Right atrium auricular region (tissue), 2 donors: Measurements from ENCODE around the gene CD300A. TPM values are rescaled to one million over a fixed set of nuclear protein-coding genes. Genes with fewer than 3 reads are reported as not detected.

Source experiments
- DNase-seq: peaks from one replicate; pipeline ENCODE4 v3.0.0-alpha.2; 2019; ENCODE audit warnings: low spot score
- H3K27ac ChIP-seq, 2 donors: fragments of 200-600 bp; sonication (generic); 1 replicate in 1 of 2; 2 replicates in 1 of 2; pipeline ENCODE4 v1.5.1; 2016 to 2019
- H3K27me3 ChIP-seq, 2 donors: fragments of 200-600 bp; sonication (generic); one replicate each; pipeline versions ENCODE4 v1.5.1 to v1.6.0; 2017 to 2019
- H3K36me3 ChIP-seq: fragments of 200-600 bp; sonication (generic); one replicate; pipeline ENCODE4 v1.5.1; 2016
- H3K4me1 ChIP-seq, 2 donors: fragments of 200-600 bp; sonication (generic); one replicate each; pipeline versions ENCODE4 v1.5.1 to v1.6.0; 2017 to 2019
- H3K4me3 ChIP-seq, 2 donors: fragments of 200-600 bp; sonication (generic); 1 replicate in 1 of 2; 2 replicates in 1 of 2; pipeline ENCODE4 v1.5.1; 2017 to 2019; ENCODE audit warnings: mild to moderate bottlenecking in 1 of 2, moderate library complexity in 1 of 2
- H3K9me3 ChIP-seq, 2 donors: fragments of 200-600 bp; sonication (generic); one replicate each; pipeline ENCODE4 v1.5.1; 2019
- total RNA-seq, 2 donors: library from RNA; depleted of rRNA; stranded (reverse); fragments of >200 nt; gene quantifications; one replicate each; pipeline ENCODE4 v1.1.0, GENCODE V29; 2016
- TF ChIP-seq, protein P1 (sequence below), 2 donors: fragments of 200-600 bp; sonication (generic); IDR thresholded peaks; one replicate each; pipeline ENCODE4 v1.5.1; 2019; ENCODE audit warnings: antibody characterized with exemption in 2 of 2

Gene CD300A
- total RNA-seq, 2 donors from 2014 or later: 2.0 to 7.8 TPM

DNA sequence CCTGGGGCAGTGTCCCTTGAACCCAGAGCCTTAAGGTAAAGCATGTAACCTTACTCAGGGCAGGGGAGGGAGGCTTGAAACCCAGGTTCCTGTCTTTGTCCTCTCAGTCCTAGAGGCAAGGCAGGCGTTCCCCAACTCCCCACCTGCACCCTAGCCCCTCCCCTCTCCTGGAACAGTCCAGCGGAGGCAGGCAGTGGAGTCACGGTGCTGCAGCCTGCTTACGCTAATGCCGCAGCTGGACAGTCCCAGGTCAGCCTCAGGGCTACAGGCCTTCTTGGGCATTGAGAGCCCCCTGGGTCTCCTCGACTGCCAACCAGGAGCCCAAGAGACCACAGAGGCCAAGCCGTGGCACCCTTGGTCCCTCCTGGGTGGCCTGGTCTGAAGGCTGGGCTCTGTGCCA, 6.8 kb upstream of the CD300A start:
- H3K9me3 ChIP-seq: no peaks in the 10 kb centered on the region
- no peak overlapping the region for H3K27ac ChIP-seq
- no peak for DNase-seq
- no peaks in the 10 kb centered on the region for H3K27me3 ChIP-seq
- no peak overlapping the region for H3K4me3 ChIP-seq
- TF ChIP-seq, protein P1, sequence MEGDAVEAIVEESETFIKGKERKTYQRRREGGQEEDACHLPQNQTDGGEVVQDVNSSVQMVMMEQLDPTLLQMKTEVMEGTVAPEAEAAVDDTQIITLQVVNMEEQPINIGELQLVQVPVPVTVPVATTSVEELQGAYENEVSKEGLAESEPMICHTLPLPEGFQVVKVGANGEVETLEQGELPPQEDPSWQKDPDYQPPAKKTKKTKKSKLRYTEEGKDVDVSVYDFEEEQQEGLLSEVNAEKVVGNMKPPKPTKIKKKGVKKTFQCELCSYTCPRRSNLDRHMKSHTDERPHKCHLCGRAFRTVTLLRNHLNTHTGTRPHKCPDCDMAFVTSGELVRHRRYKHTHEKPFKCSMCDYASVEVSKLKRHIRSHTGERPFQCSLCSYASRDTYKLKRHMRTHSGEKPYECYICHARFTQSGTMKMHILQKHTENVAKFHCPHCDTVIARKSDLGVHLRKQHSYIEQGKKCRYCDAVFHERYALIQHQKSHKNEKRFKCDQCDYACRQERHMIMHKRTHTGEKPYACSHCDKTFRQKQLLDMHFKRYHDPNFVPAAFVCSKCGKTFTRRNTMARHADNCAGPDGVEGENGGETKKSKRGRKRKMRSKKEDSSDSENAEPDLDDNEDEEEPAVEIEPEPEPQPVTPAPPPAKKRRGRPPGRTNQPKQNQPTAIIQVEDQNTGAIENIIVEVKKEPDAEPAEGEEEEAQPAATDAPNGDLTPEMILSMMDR (IDR thresholded peaks at IDR 0.05): no peak
- H3K36me3 ChIP-seq: no peaks in the 10 kb centered on the region
- peaks cover 0 to 21% of the 10 kb centered on the region in 2 donors for H3K4me1 ChIP-seq

DNA sequence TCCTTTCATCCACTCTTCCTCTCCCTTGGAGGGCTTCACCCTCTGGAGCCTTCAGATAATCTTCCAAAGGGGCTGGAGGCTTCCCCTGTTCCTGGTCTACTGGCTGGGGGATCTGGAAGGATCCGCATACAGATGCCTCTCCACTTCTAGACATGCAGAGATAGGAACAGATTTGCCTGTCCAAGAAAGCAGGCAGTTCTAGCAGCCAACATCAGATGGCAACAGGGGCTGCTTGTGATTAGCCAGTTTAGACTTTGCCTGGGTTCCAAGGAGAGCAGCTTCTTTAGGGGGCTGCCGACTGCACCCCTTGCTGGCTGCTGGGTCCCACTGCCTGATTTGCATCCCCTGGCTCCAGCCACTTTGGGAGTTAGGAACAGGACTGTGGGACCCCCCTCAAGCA, 6.2 kb upstream of the CD300A start:
- Histone ChIP-seq H3K27ac (no peak overlapping the region), H3K9me3 (no peaks in the 10 kb centered on the region), H3K4me1 (peaks cover 0 to 15% of the 10 kb centered on the region in 2 donors), H3K36me3 (no peaks in the 10 kb centered on the region), H3K4me3 (no peak overlapping the region), H3K27me3 (no peaks in the 10 kb centered on the region)
- no peak for DNase-seq
- TF ChIP-seq, protein P1 (IDR thresholded peaks at IDR 0.05): no peak

DNA sequence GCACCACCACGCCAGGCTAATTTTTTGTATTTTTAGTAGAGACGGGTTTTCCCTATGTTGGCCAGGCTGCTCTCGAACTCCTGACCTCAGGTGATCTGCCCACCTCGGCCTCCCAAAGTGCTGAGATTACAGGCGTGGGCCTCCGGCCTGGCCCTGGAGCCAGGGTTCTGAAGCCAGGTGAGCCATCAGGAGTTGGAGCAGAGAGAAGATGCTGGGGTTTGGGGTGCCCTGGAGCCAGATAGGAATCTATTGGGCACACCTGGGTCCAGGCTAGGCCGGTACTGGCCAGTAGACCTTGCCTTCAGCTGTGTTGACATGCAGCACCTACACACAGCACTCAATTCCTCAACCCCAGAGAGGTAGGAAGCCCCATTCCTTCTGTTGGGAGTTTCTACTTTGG, 5.4 kb upstream of the CD300A start:
- DNase-seq: no peak
- no peak overlapping the region for H3K4me3 ChIP-seq
- H3K27ac ChIP-seq: no peak overlapping the region
- H3K4me1 ChIP-seq: peaks cover 0 to 13% of the 10 kb centered on the region in 2 donors
- no peaks in the 10 kb centered on the region for H3K36me3 ChIP-seq
- H3K9me3 ChIP-seq: no peaks in the 10 kb centered on the region
- TF ChIP-seq, protein P1 (IDR thresholded peaks at IDR 0.05): no peak
- H3K27me3 ChIP-seq: no peaks in the 10 kb centered on the region

DNA sequence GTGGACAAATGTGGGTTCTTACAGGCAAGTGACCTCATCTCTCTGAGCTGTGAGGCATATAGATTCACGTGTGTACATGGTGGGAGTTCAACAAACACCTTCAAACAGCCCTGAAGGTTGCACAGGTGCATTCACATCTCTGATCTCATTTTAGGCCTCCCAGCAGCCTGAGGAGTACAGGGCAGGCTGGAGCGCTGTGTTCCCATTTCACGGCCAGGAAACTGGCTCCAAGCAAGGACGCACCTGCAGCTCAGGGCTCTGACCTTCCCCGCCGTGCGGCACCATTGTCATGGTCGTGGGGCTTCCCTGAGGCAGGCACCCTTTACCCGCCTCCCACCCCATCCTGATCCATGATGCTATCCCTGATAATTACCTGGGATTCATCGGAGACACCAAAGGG, 4.8 kb upstream of the CD300A start:
- H3K9me3 ChIP-seq: no peaks in the 10 kb centered on the region
- no peak overlapping the region for H3K27ac ChIP-seq
- peaks cover 0 to 1% of the 10 kb centered on the region in 2 donors for H3K27me3 ChIP-seq
- TF ChIP-seq, protein P1 (IDR thresholded peaks at IDR 0.05): no peak
- DNase-seq: no peak
- no peak overlapping the region for H3K4me3 ChIP-seq
- no peaks in the 10 kb centered on the region for H3K36me3 ChIP-seq
- H3K4me1 ChIP-seq: peaks cover 0 to 15% of the 10 kb centered on the region in 2 donors

DNA sequence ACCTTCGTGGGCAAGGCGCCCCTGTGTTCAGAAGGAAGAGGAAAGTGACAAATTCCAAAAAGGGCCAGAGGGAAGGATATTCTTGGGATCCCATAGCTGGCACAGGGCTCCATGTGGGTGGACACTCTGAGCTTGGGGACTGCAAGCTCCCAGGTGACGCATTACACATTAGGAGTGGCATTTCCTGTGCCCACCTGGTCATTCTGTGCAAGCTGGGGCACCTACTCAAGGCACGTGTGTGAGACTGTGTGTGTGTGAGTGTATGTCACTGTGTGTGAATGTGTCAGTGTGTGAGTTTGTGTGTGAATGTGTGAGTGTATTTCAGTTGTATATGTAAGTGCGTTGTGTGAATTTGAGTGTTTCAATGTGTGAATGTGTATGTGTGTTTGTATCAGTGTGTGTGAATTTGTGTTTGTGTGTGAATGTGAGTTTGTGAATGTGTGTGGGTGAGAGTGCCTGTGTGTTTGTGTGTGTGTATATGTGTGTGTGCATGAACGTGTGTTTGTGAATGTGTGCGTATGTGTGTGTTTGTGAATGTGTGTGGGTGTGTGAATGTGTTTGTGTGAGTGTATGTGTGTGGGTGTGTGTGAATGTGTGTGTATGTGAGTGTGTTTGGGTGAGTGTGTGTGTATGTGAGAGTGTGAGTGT, 1.6 kb upstream of the CD300A start:
- TF ChIP-seq, protein P1 (IDR thresholded peaks at IDR 0.05): no peak
- no peaks in the 10 kb centered on the region for H3K36me3 ChIP-seq
- peaks cover 0 to 4% of the 10 kb centered on the region in 2 donors for H3K27me3 ChIP-seq
- no peak overlapping the region for H3K27ac ChIP-seq
- peaks cover 0 to 4% of the 10 kb centered on the region in 2 donors for H3K4me1 ChIP-seq
- H3K9me3 ChIP-seq: no peaks in the 10 kb centered on the region
- no peak overlapping the region for H3K4me3 ChIP-seq
- DNase-seq: no peak
